Muscle layer of duodenum (tissue), 2 donors: ENCODE results near the gene BOLA1.

ENCODE experiments used
- H3K27ac ChIP-seq: one replicate; pipeline ENCODE4 v1.7.0; 2013; ENCODE audit warnings: mild to moderate bottlenecking, low read length
- H3K27me3 ChIP-seq: one replicate; pipeline ENCODE4 v1.7.0; 2013; ENCODE audit warnings: low read depth, mild to moderate bottlenecking, control low read depth, low read length
- H3K36me3 ChIP-seq, 2 donors: one replicate each; pipeline ENCODE4 v1.7.0; 2013; ENCODE audit warnings: low read length in 2 of 2, control low read depth in 1 of 2, mild to moderate bottlenecking in 1 of 2; ENCODE audit not compliant: insufficient read depth in 2 of 2, control insufficient read depth in 1 of 2
- H3K4me1 ChIP-seq, 2 donors: one replicate each; pipeline ENCODE4 v1.7.0; 2013; ENCODE audit warnings: low read length in 2 of 2, mild to moderate bottlenecking in 2 of 2, control low read depth in 1 of 2, moderate library complexity in 1 of 2; ENCODE audit not compliant: insufficient read depth in 2 of 2, control insufficient read depth in 1 of 2
- H3K4me3 ChIP-seq, 2 donors: one replicate each; pipeline ENCODE4 v1.7.0; 2013; ENCODE audit warnings: low read length in 2 of 2, low read depth in 1 of 2, mild to moderate bottlenecking in 1 of 2
- H3K9me3 ChIP-seq, 2 donors: one replicate each; pipeline ENCODE4 v1.7.0; 2013; ENCODE audit warnings: low read length in 2 of 2, control low read depth in 1 of 2, mild to moderate bottlenecking in 1 of 2; ENCODE audit not compliant: control insufficient read depth in 1 of 2
- donor health status: healthy.

BOLA1 gene

GRCh38 chr1:149923626-149924025 is 24.3 kb downstream of the BOLA1 start:
- Histone ChIP-seq H3K27me3 (no peaks in the 10 kb centered on the region), H3K36me3 (peaks cover 37 to 42% of the 10 kb centered on the region in 2 donors), H3K4me1 (peaks cover 12 to 25% of the 10 kb centered on the region in 2 donors), H3K9me3 (no peaks in the 10 kb centered on the region), H3K27ac (no peak overlapping the region), H3K4me3 (no peak overlapping the region)

GRCh38 chr1:149925345-149925744 is 26.0 kb downstream of the BOLA1 start:
- Histone ChIP-seq H3K4me3 (no peak overlapping the region), H3K9me3 (no peaks in the 10 kb centered on the region), H3K27me3 (no peaks in the 10 kb centered on the region), H3K4me1 (peaks cover 13 to 28% of the 10 kb centered on the region in 2 donors), H3K27ac (no peak overlapping the region), H3K36me3 (peaks cover 43 to 47% of the 10 kb centered on the region in 2 donors)

GRCh38 chr1:149925751-149926150 is 26.4 kb downstream of the BOLA1 start:
- peaks cover 44 to 50% of the 10 kb centered on the region in 2 donors for H3K36me3 ChIP-seq
- H3K27ac ChIP-seq = no peak overlapping the region
- H3K4me3 ChIP-seq = peak overlapping the region in 1 of 2 donors; percentile 88
- H3K9me3 ChIP-seq = no peaks in the 10 kb centered on the region
- peaks cover 13 to 28% of the 10 kb centered on the region in 2 donors for H3K4me1 ChIP-seq
- H3K27me3 ChIP-seq = no peaks in the 10 kb centered on the region

GRCh38 chr1:149926296-149926695 is 26.9 kb downstream of the BOLA1 start:
- Histone ChIP-seq H3K27ac (no peak overlapping the region), H3K4me1 (peaks cover 13 to 28% of the 10 kb centered on the region in 2 donors), H3K36me3 (peaks cover 44 to 55% of the 10 kb centered on the region in 2 donors), H3K9me3 (no peaks in the 10 kb centered on the region), H3K4me3 (peak overlapping the region; percentile 86 to 88), H3K27me3 (no peaks in the 10 kb centered on the region)

- H3K27me3 ChIP-seq = no peaks in the 10 kb centered on the region
- no peaks in the 10 kb centered on the region for H3K9me3 ChIP-seq
- H3K36me3 ChIP-seq = peaks cover 51 to 63% of the 10 kb centered on the region in 2 donors
- H3K4me3 ChIP-seq = peak overlapping the region; percentile 86 to 88
- peaks cover 13 to 28% of the 10 kb centered on the region in 2 donors for H3K4me1 ChIP-seq
- H3K27ac ChIP-seq = peak overlapping the region; percentile 97
These were observed 27.7 kb downstream of the BOLA1 start for GRCh38 chr1:149927056-149927562.

GRCh38 chr1:149927563-149928400 is 28.4 kb downstream of the BOLA1 start, which contains the start of gene SF3B4:
Gene SF3B4, minus strand, starts transcription at chr1:149927803. Its CDS starts 44 bp downstream, at chr1:149927759.
- Histone ChIP-seq H3K9me3 (no peaks in the 10 kb centered on the region), H3K27ac (peak within 1 kb of the TSS; percentile 97), H3K27me3 (no peaks in the 10 kb centered on the region), H3K36me3 (peaks cover 50 to 61% of the 10 kb centered on the region in 2 donors), H3K4me1 (peaks cover 13 to 28% of the 10 kb centered on the region in 2 donors), H3K4me3 (peak within 1 kb of the TSS; percentile 86 to 88)

- Histone ChIP-seq H3K36me3 (peaks cover 44 to 56% of the 10 kb centered on the region in 2 donors), H3K9me3 (no peaks in the 10 kb centered on the region), H3K4me1 (peaks cover 13 to 28% of the 10 kb centered on the region in 2 donors), H3K4me3 (peak overlapping the region; percentile 86 to 88), H3K27ac (peak overlapping the region; percentile 97), H3K27me3 (no peaks in the 10 kb centered on the region)
These were observed 29.0 kb downstream of the BOLA1 start for GRCh38 chr1:149928401-149928724.

GRCh38 chr1:149929856-149930255 is 30.5 kb downstream of the BOLA1 start:
- Histone ChIP-seq H3K9me3 (no peaks in the 10 kb centered on the region), H3K4me3 (no peak overlapping the region), H3K36me3 (peaks cover 32 to 41% of the 10 kb centered on the region in 2 donors), H3K4me1 (peaks cover 13 to 28% of the 10 kb centered on the region in 2 donors), H3K27ac (no peak overlapping the region), H3K27me3 (no peaks in the 10 kb centered on the region)

GRCh38 chr1:149931212-149931790 is 31.9 kb downstream of the BOLA1 start:
- no peak overlapping the region for H3K4me3 ChIP-seq
- peaks cover 18 to 27% of the 10 kb centered on the region in 2 donors for H3K36me3 ChIP-seq
- no peak overlapping the region for H3K27ac ChIP-seq
- no peaks in the 10 kb centered on the region for H3K9me3 ChIP-seq
- peaks cover 9 to 23% of the 10 kb centered on the region in 2 donors for H3K4me1 ChIP-seq
- H3K27me3 ChIP-seq = no peaks in the 10 kb centered on the region

- H3K36me3 ChIP-seq = peaks cover 17 to 25% of the 10 kb centered on the region in 2 donors
- no peaks in the 10 kb centered on the region for H3K27me3 ChIP-seq
- peaks cover 9 to 22% of the 10 kb centered on the region in 2 donors for H3K4me1 ChIP-seq
- no peak overlapping the region for H3K4me3 ChIP-seq
- no peaks in the 10 kb centered on the region for H3K9me3 ChIP-seq
- no peak overlapping the region for H3K27ac ChIP-seq
These were observed 33.1 kb downstream of the BOLA1 start for GRCh38 chr1:149932474-149932873.

- H3K4me3 ChIP-seq = no peak overlapping the region
- H3K36me3 ChIP-seq = peaks cover 17 to 25% of the 10 kb centered on the region in 2 donors
- peaks cover 15 to 29% of the 10 kb centered on the region in 2 donors for H3K4me1 ChIP-seq
- H3K27me3 ChIP-seq = no peaks in the 10 kb centered on the region
- H3K9me3 ChIP-seq = no peaks in the 10 kb centered on the region
- no peak overlapping the region for H3K27ac ChIP-seq
These were observed 33.8 kb downstream of the BOLA1 start for GRCh38 chr1:149933208-149933607.
